ENCODE results near the gene REEP5.
A peak's percentile ranks its signal among the peaks of the same experiment; 100 is the strongest.

Gene REEP5

GRCh38 chr5:112869948-112870347 lies 52.1 kb downstream of the REEP5 start:
- TF ChIP-seq CTCF (IDR thresholded peaks at IDR 0.05; ENCODE audit: low read depth, low read length), result no peak
- H3K4me3 ChIP-seq (ENCODE audit: low read depth, low read length), result no peak overlapping the region

- H3K4me3 ChIP-seq (ENCODE audit: low read depth, low read length), result no peak overlapping the region
- TF ChIP-seq CTCF (IDR thresholded peaks at IDR 0.05; ENCODE audit: low read depth, low read length), result no peak
Measured at GRCh38 chr5:112867411-112867810, 54.6 kb downstream of the REEP5 start.

DNA sequence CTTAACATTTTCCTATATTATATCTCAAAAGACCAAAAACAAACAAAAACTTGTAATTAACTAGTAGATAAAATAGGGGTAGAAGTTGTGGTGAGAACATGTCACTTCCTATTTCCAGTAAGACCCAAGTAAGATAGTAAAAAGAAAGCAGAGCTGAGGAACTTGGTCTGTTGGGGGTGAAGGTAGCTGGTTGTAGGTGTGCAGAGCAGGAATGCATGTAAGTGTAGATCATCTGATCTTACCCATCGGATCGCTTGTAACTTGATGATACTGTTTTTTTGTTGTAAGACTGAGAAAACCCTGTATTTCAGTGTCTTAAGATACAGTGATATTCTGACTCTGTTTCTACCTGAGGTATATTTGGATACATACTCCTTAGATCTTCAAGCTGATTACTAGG lies 55.3 kb downstream of the REEP5 start:
- no peak overlapping the region for H3K4me3 ChIP-seq (ENCODE audit: low read depth, low read length)
- no peak for TF ChIP-seq CTCF (IDR thresholded peaks at IDR 0.05; ENCODE audit: low read depth, low read length)

GRCh38 chr5:112865128-112865527 lies 56.9 kb downstream of the REEP5 start:
- TF ChIP-seq CTCF (IDR thresholded peaks at IDR 0.05; ENCODE audit: low read depth, low read length), result no peak
- no peak overlapping the region for H3K4me3 ChIP-seq (ENCODE audit: low read depth, low read length)

DNA sequence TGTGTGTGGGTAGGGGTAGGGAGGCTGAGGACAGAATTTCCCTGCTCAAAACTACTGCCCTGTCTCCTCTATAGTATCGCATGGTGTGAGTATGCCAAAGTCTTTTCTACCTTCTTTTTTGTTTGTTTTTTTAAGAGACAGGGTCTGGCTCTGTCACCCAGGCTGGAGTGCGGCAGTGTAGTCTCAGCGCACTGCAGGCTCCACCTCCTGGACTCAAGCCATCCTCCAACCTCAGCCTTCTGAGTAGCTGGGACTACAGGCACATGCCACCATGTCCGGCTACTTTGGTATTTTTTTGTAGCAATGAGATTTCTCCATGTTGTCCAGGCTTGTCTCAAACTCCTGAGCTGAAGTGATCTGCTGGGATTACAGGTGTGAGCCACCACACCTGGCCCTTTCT lies 58.5 kb downstream of the REEP5 start:
- H3K4me3 ChIP-seq (ENCODE audit: low read depth, low read length), result no peak overlapping the region
- TF ChIP-seq CTCF (IDR thresholded peaks at IDR 0.05; ENCODE audit: low read depth, low read length), result no peak

DNA sequence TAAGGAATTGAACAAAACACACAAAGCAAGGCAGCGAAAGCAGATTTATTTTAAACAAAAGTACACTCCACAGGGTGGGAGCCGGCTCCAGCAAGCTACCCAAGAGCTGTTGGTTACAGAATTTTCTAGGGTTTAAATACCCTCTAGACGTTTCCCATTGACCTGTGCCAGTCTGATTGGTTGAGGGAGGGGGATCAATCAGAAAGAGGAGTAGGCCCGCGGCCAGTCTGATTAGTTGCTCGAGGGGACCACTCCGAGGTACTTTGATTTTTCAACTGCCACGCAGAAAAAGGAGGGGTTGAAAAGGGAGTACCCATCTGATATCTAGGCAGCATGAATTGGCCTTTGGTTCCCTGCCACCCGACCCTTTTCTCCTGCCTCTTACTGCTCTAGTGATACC lies 59.9 kb downstream of the REEP5 start:
- H3K4me3 ChIP-seq (ENCODE audit: low read depth, low read length), result peak overlapping the region; percentile 86
- no peak for TF ChIP-seq CTCF (IDR thresholded peaks at IDR 0.05; ENCODE audit: low read depth, low read length)

GRCh38 chr5:112861638-112861985 lies 60.4 kb downstream of the REEP5 start:
- TF ChIP-seq CTCF (IDR thresholded peaks at IDR 0.05; ENCODE audit: low read depth, low read length), result no peak
- H3K4me3 ChIP-seq (ENCODE audit: low read depth, low read length), result peak overlapping the region; percentile 86

All from WI38 (cell line).